ENCODE measurements around the gene DGKA.
A peak's percentile ranks its signal among the peaks of the same experiment; 100 is the strongest.

The DGKA gene

DNA sequence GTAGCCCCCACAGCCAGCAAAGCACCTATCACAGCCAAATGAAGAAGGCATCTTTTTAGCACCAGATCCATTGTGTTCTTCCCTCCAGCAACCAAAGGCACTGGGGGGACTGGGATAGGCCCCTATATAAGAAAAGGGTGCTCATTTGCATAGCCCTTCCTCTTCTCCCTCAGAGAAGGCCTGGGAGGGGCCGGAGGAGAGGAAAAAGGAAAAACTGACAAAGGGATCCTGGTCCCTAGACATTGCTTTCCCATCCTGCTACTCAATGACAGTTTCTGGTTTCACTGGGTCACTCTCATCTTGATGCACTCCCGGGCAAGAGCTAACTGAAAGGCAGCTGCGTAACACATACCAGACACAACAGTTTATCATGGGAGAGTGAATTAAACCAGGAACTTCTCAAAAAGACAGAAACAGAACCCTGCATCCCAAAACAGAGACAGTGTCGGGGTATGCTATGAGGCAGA is 35.0 kb downstream of the DGKA start, which contains the start of gene PMEL:
Gene PMEL, minus strand, starts transcription at position 102 of the 467 bp plus-strand sequence. Its CDS starts 31 bp downstream, at position 71.
- DNase-seq: no peak

DNA sequence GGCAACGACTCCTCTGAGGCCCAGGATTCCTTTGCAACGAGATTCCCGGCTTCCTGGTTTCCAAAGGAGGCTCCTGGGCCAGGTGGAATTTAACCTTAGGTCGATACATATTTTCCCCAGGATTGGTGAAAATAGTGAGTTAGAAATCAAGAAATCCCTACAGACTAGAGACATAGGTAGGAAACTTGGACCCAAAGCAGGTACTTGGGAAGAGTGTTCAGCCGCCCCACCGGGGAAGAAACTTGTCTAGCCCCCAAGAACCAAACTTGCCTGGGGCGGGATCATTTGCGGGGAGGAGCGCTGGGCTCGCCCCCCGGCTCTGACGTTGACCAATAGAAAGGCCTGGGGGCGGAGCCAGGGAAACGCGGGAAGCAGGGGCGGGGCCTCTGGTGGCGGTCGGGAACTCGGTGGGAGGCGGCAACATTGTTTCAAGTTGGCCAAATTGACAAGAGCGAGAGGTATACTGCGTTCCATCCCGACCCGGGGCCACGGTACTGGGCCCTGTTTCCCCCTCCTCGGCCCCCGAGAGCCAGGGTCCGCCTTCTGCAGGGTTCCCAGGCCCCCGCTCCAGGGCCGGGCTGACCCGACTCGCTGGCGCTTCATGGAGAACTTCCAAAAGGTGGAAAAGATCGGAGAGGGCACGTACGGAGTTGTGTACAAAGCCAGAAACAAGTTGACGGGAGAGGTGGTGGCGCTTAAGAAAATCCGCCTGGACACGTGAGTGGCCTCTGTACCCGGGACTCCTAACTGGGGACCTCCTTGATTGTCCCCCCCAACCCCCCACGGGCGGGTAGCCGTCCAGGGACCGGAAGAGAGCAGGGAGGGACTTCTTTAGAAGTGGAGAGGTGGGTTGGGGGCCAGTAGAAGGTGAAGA is 35.7 kb downstream of the DGKA start, which contains the start of gene CDK2:
Gene CDK2, plus strand, starts transcription at position 423 of the 874 bp plus-strand sequence. Its CDS starts 179 bp downstream, at position 602.
- Histone ChIP-seq H3K36me3 (peaks cover 31% of the 10 kb centered on the region), H3K27ac (peak within 1 kb of the TSS; percentile 77)
- TF ChIP-seq, protein P1, sequence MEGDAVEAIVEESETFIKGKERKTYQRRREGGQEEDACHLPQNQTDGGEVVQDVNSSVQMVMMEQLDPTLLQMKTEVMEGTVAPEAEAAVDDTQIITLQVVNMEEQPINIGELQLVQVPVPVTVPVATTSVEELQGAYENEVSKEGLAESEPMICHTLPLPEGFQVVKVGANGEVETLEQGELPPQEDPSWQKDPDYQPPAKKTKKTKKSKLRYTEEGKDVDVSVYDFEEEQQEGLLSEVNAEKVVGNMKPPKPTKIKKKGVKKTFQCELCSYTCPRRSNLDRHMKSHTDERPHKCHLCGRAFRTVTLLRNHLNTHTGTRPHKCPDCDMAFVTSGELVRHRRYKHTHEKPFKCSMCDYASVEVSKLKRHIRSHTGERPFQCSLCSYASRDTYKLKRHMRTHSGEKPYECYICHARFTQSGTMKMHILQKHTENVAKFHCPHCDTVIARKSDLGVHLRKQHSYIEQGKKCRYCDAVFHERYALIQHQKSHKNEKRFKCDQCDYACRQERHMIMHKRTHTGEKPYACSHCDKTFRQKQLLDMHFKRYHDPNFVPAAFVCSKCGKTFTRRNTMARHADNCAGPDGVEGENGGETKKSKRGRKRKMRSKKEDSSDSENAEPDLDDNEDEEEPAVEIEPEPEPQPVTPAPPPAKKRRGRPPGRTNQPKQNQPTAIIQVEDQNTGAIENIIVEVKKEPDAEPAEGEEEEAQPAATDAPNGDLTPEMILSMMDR (IDR thresholded peaks at IDR 0.05; ENCODE audit: low read depth, low read length): no peak

More for the DNA sequence above, 35.0 kb downstream of the DGKA start, which contains the start of gene PMEL:
- Histone ChIP-seq H3K4me3 (ENCODE audit: low read depth, low read length) (peak within 1 kb of the TSS; percentile 90), H3K27me3 (ENCODE audit: insufficient read depth, low read depth, severe bottlenecking) (no peaks in the 10 kb centered on the region), H3K27ac (peak within 1 kb of the TSS; percentile 77), H3K9me3 (ENCODE audit: severe bottlenecking) (no peaks in the 10 kb centered on the region), H3K36me3 (peaks cover 24% of the 10 kb centered on the region)
- TF ChIP-seq, protein P1 (IDR thresholded peaks at IDR 0.05; ENCODE audit: low read depth, low read length): no peak

DNA sequence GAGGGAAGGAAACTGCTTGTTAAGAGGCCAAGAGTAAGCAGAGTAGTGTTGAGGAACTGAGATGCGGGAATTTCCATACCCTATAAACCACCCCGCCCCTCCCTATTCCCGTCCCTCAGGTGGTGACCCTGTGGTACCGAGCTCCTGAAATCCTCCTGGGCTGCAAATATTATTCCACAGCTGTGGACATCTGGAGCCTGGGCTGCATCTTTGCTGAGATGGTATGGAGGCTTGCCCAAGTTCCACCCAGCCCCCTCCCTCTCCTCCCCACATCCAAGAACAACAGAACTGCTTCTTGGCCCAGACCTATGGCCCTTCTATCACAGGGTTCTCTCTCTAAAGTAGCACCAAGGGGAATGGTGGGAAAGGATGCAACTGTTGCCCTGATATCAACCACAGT is 38.4 kb downstream of the DGKA start:
- Histone ChIP-seq H3K27me3 (ENCODE audit: insufficient read depth, low read depth, severe bottlenecking) (no peaks in the 10 kb centered on the region), H3K36me3 (peaks cover 42% of the 10 kb centered on the region), H3K4me3 (ENCODE audit: low read depth, low read length) (no peak overlapping the region), H3K9me3 (ENCODE audit: severe bottlenecking) (no peaks in the 10 kb centered on the region), H3K27ac (no peak overlapping the region)
- TF ChIP-seq, protein P1 (IDR thresholded peaks at IDR 0.05; ENCODE audit: low read depth, low read length): no peak
- no peak for DNase-seq

More for the DNA sequence above, 35.7 kb downstream of the DGKA start, which contains the start of gene CDK2:
- no peaks in the 10 kb centered on the region for H3K27me3 ChIP-seq (ENCODE audit: insufficient read depth, low read depth, severe bottlenecking)
- DNase-seq: peak; percentile 91
- no peaks in the 10 kb centered on the region for H3K9me3 ChIP-seq (ENCODE audit: severe bottlenecking)
- H3K4me3 ChIP-seq (ENCODE audit: low read depth, low read length): peak within 1 kb of the TSS; percentile 90

DNA sequence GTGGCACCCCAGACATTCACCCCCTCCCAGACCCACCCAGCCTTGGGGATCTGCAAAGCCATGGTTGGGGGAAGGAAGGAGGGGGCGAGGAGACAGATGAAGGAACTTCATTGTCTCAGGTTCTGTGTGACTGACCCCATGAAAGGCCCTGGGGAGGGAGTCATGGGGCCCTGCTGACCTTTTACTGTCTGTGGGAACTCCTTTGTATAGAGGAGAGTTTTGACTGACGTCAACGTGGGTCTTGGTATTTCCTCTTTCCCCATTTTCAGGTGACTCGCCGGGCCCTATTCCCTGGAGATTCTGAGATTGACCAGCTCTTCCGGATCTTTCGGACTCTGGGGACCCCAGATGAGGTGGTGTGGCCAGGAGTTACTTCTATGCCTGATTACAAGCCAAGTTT is 39.8 kb downstream of the DGKA start:
- TF ChIP-seq, protein P1 (IDR thresholded peaks at IDR 0.05; ENCODE audit: low read depth, low read length): no peak
- Histone ChIP-seq H3K36me3 (peaks cover 42% of the 10 kb centered on the region), H3K4me3 (ENCODE audit: low read depth, low read length) (no peak overlapping the region), H3K27ac (no peak overlapping the region), H3K27me3 (ENCODE audit: insufficient read depth, low read depth, severe bottlenecking) (no peaks in the 10 kb centered on the region), H3K9me3 (ENCODE audit: severe bottlenecking) (no peaks in the 10 kb centered on the region)
- no peak for DNase-seq

DNA sequence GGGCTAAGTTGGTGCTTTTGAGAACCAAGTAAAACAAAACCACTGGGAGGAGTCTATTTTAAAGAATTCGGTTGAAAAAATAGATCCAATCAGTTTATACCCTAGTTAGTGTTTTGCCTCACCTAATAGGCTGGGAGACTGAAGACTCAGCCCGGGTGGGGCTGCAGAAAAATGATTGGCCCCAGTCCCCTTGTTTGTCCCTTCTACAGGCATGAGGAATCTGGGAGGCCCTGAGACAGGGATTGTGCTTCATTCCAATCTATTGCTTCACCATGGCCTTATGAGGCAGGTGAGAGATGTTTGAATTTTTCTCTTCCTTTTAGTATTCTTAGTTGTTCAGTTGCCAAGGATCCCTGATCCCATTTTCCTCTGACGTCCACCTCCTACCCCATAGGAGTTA is 41.1 kb downstream of the DGKA start:
- Histone ChIP-seq H3K27me3 (ENCODE audit: insufficient read depth, low read depth, severe bottlenecking) (no peaks in the 10 kb centered on the region), H3K9me3 (ENCODE audit: severe bottlenecking) (no peaks in the 10 kb centered on the region), H3K4me3 (ENCODE audit: low read depth, low read length) (no peak overlapping the region), H3K27ac (no peak overlapping the region), H3K36me3 (peaks cover 42% of the 10 kb centered on the region)
- no peak for DNase-seq
- TF ChIP-seq, protein P1 (IDR thresholded peaks at IDR 0.05; ENCODE audit: low read depth, low read length): no peak

All from WERI-Rb-1 (cell line).